Esophagus muscularis mucosa (tissue), 4 donors: ENCODE measurements around the gene NCOA3. TPM values are rescaled to one million over a fixed set of nuclear protein-coding genes. Genes with fewer than 3 reads are reported as not detected.

ENCODE experiments used
- DNase-seq: peaks from one replicate; pipeline ENCODE4 v3.0.0-alpha.2; 2017; ENCODE audit errors: extremely low spot score
- H3K27ac ChIP-seq, 4 donors: fragments of 200-600 bp; sonication (generic); replicated peaks in 1 of 4; 1 replicate in 3 of 4; 2 replicates in 1 of 4; pipeline ENCODE4 v1.5.1; 2016 to 2019; ENCODE audit warnings: mild to moderate bottlenecking in 1 of 4
- H3K27me3 ChIP-seq, 4 donors: fragments of 200-600 bp; sonication (generic); one replicate each; pipeline versions ENCODE4 v1.5.1 to v1.6.0; 2016 to 2019
- H3K36me3 ChIP-seq, 4 donors: fragments of 200-600 bp; sonication (generic); one replicate each; pipeline ENCODE4 v1.5.1; 2016 to 2019
- H3K4me1 ChIP-seq, 4 donors: fragments of 200-600 bp; sonication (generic); one replicate each; pipeline ENCODE4 v1.5.1; 2016 to 2019
- H3K4me3 ChIP-seq, 4 donors: fragments of 200-600 bp; sonication (generic); 1 replicate in 2 of 4; 2 replicates in 2 of 4; pipeline ENCODE4 v1.5.1; 2016 to 2019; ENCODE audit warnings: mild to moderate bottlenecking in 4 of 4, moderate library complexity in 1 of 4
- H3K9me3 ChIP-seq, 4 donors: fragments of 200-600 bp; sonication (generic); 1 replicate in 3 of 4; 2 replicates in 1 of 4; pipeline ENCODE4 v1.5.1; 2016 to 2019
- CTCF ChIP-seq, 3 experiments: fragments of 200-600 bp in 2 of 3; fragments of 450-650 bp in 1 of 3; sonication (generic) in 2 of 3; IDR thresholded peaks; one replicate each; pipeline ENCODE4 v1.5.1; 2017 to 2019; ENCODE audit warnings: antibody characterized with exemption in 3 of 3, mild to moderate bottlenecking in 2 of 3, moderate library complexity in 1 of 3
- EP300 ChIP-seq: sonication (generic); formaldehyde crosslinking; IDR thresholded peaks from one replicate; pipeline ENCODE4 v1.6.1; 2017; ENCODE audit warnings: antibody characterized with exemption
- POLR2A ChIP-seq: fragments of 450-650 bp; IDR thresholded peaks from one replicate; pipeline ENCODE4 v1.6.1; 2017; ENCODE audit warnings: antibody characterized with exemption, moderate library complexity, mild to moderate bottlenecking, low read depth
- POLR2AphosphoS5 ChIP-seq, 2 donors: sonication (generic); formaldehyde crosslinking; IDR thresholded peaks; one replicate each; pipeline ENCODE4 v1.6.1; 2017; ENCODE audit warnings: antibody characterized with exemption in 2 of 2
- WGBS: methylation state at CpG from one replicate; pipeline ENCODE4 v1.1.5; 2018; 5-methylcytosine and 5-hydroxymethylcytosine counted together
- intact Hi-C: fragments of 100-400 bp; cut with DNase I; formaldehyde crosslinking; loops from one replicate; pipeline ENCODE4 v1.15.1; 2023
- total RNA-seq, 4 donors: library from RNA; depleted of rRNA; stranded (reverse); fragments of >200 nt; gene quantifications; one replicate each; pipeline versions ENCODE4 v1.1.0 to v1.2.1, GENCODE V29; 2016

Gene NCOA3
- total RNA-seq, 4 donors from 2014 or later = 25.7 to 51.4 (median 35.8) TPM

GRCh38 chr20:47529840-47530239 is 28.2 kb downstream of the NCOA3 start:
- H3K27ac ChIP-seq = no peak overlapping the region
- peaks cover 2 to 17% (median 9%) of the 10 kb centered on the region in 4 donors for H3K4me1 ChIP-seq
- TF ChIP-seq CTCF (IDR thresholded peaks at IDR 0.05) = no peak
- TF ChIP-seq POLR2AphosphoS5 (IDR thresholded peaks at IDR 0.05) = no peak
- TF ChIP-seq EP300 = no peak
- TF ChIP-seq POLR2A = no peak

GRCh38 chr20:47531458-47531857 is 29.8 kb downstream of the NCOA3 start:
- intact Hi-C loops = no loop called here
- Histone ChIP-seq H3K4me1 (peaks cover 2 to 17% (median 9%) of the 10 kb centered on the region in 4 donors), H3K36me3 (peaks cover 0 to 4% (median 0%) of the 10 kb centered on the region in 4 donors), H3K4me3 (no peak overlapping the region), H3K9me3 (peaks cover 0 to 7% (median 3%) of the 10 kb centered on the region in 4 donors), H3K27me3 (no peaks in the 10 kb centered on the region), H3K27ac (no peak overlapping the region)
- TF ChIP-seq EP300 (no peak), POLR2A (no peak), CTCF (IDR thresholded peaks at IDR 0.05) (no peak), POLR2AphosphoS5 (IDR thresholded peaks at IDR 0.05) (no peak)
- WGBS = 81% methylated on average over 1 of the region's 1 CpG
- no peak for DNase-seq

More at GRCh38 chr20:47529840-47530239, 28.2 kb downstream of the NCOA3 start:
- intact Hi-C loops = no loop called here
- DNase-seq = no peak
- no peaks in the 10 kb centered on the region for H3K36me3 ChIP-seq
- H3K9me3 ChIP-seq = peaks cover 0 to 8% (median 3%) of the 10 kb centered on the region in 4 donors
- no peak overlapping the region for H3K4me3 ChIP-seq
- 64% methylated on average over 2 of the region's 2 CpGs for WGBS
- no peaks in the 10 kb centered on the region for H3K27me3 ChIP-seq

GRCh38 chr20:47532002-47532401 is 30.3 kb downstream of the NCOA3 start:
- no peak overlapping the region for H3K27ac ChIP-seq
- peaks cover 2 to 17% (median 9%) of the 10 kb centered on the region in 4 donors for H3K4me1 ChIP-seq
- no peak overlapping the region for H3K4me3 ChIP-seq
- 87% methylated on average over 3 of the region's 3 CpGs for WGBS
- peaks cover 0 to 4% (median 0%) of the 10 kb centered on the region in 4 donors for H3K36me3 ChIP-seq
- TF ChIP-seq POLR2AphosphoS5 (IDR thresholded peaks at IDR 0.05) = no peak
- no peak for TF ChIP-seq CTCF (IDR thresholded peaks at IDR 0.05)
- no peak for TF ChIP-seq EP300
- TF ChIP-seq POLR2A = no peak
- no peak for DNase-seq
- no peaks in the 10 kb centered on the region for H3K27me3 ChIP-seq
- peaks cover 0 to 2% (median under 1%) of the 10 kb centered on the region in 4 donors for H3K9me3 ChIP-seq
- intact Hi-C loops = no loop called here

- H3K36me3 ChIP-seq = peaks cover 0 to 4% (median 0%) of the 10 kb centered on the region in 4 donors
- 94% methylated on average over 3 of the region's 3 CpGs for WGBS
- H3K4me3 ChIP-seq = no peak overlapping the region
- TF ChIP-seq POLR2AphosphoS5 (IDR thresholded peaks at IDR 0.05) (no peak), POLR2A (no peak), EP300 (no peak), CTCF (IDR thresholded peaks at IDR 0.05) (no peak)
- no peaks in the 10 kb centered on the region for H3K27me3 ChIP-seq
- H3K4me1 ChIP-seq = peaks cover 3 to 26% (median 9%) of the 10 kb centered on the region in 4 donors
- H3K9me3 ChIP-seq = no peaks in the 10 kb centered on the region
- H3K27ac ChIP-seq = no peak overlapping the region
- intact Hi-C loops = no loop called here
- DNase-seq = no peak
Observed at GRCh38 chr20:47533518-47534062, 31.9 kb downstream of the NCOA3 start.
